Prostate gland (tissue), 2 donors: ENCODE measurements around the gene NHLH1.

Experiments used
- CTCF ChIP-seq, 4 experiments: fragments of 200-600 bp in 2 of 4; fragments of 450-650 bp in 2 of 4; sonication (generic) in 2 of 4; IDR thresholded peaks; 1 replicate in 3 of 4; 2 replicates in 1 of 4; pipeline ENCODE4 v1.5.1; 2016 to 2019; ENCODE audit warnings: antibody characterized with exemption in 4 of 4, mild to moderate bottlenecking in 2 of 4, moderate library complexity in 2 of 4
- POLR2A ChIP-seq: fragments of 450-650 bp; IDR thresholded peaks from one replicate; pipeline ENCODE4 v1.6.1; 2016; ENCODE audit warnings: antibody characterized with exemption, mild to moderate bottlenecking

DNA sequence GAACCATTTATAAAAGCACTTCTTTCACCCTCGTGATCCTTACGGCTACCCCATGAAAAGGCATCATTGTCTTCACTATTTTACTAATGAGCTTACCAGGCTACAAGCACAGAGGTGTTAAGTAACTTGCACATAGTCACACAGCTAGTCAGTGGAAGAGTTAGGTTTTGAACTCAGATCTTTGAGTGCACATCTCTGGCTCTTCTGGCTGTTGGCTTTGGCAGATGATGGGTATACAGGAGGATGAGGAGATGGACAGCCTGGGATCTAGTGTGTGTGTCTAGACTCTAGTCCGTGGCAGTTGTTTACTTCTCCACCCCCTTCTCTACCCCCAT, 45.1 kb downstream of the NHLH1 start:
- TF ChIP-seq CTCF (IDR thresholded peaks at IDR 0.05) (no peak), POLR2A (no peak)
